GM19240 (cell line): ENCODE data around the gene CENPU.

Source experiments
- DNase-seq: peaks from one replicate; pipeline ENCODE4 v3.0.0; 2011; ENCODE audit warnings: low spot score; ENCODE audit not compliant: insufficient read length

Gene CENPU

DNA sequence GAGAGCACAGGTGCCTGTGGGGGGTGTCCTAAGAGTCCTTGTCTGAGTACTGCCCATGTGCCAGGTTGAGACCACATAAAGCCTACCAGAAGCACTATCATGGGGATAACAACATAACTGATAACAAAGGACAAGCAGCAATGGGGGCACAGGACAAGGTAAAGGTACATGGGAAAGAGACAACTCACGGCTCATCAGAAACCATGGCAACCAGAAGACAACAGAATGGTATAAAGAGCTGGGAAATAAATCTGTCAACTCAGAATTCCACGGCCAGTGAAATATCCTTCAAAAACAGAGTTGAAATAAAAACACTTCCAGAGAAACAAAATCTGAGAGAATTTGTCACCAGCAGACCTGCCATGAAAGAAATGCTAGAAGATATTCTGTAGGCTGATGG is 20.0 kb downstream of the CENPU start:
- no peak for DNase-seq

DNA sequence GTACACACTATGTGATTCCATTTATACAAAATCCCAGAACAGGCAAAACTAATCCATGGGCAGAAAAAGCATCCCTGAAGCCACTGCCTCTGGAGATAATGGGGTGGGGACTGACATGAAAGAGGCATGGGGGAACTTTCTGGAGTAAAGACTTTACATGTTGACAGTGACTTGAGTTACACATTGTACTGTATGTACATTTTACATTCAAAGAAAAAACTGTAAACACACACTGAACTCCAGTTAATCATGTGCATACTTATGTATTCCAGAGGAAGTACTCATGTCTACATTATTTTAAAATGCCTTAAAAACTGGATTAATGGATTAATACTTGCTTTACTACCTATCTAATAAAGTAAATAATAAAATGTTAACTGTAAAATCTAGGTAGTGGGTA is 21.6 kb downstream of the CENPU start:
- no peak for DNase-seq

DNA sequence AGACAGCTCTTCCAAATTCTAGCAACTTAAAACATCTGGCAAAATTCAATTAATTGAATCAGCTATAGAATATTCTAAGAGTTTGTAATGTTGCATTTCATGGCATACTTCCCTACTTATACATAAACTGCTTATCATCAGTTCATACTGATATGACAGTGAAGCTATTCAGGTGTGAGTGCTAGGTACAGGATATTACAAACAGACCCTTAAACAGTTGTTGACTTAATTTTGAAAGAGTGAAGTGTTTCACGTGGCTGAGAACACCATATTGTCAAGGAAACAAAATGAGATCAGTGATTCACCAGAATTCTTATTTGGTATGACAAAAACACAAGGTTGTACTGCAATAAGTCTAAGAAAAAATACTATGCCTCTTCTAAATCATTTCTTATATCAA is 27.4 kb downstream of the CENPU start:
- DNase-seq = no peak

DNA sequence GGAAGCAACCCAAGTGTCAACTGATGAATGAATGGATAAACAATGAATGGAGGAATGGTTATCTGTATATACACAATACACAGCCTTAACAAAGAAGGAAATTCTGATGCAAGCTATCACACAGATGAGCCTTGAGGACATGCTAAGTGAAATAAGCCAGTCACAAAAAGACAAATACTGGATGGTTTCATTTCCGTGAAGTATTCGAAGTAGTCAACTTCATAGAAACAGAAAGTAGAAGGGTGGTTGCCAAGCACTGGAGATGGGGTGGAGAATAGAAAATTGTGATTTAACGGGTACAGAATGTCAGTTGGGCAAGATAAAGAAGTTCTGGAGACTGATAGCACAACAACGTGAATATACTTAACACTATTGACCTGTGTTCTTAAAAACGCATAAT is 28.2 kb downstream of the CENPU start:
- DNase-seq = no peak

DNA sequence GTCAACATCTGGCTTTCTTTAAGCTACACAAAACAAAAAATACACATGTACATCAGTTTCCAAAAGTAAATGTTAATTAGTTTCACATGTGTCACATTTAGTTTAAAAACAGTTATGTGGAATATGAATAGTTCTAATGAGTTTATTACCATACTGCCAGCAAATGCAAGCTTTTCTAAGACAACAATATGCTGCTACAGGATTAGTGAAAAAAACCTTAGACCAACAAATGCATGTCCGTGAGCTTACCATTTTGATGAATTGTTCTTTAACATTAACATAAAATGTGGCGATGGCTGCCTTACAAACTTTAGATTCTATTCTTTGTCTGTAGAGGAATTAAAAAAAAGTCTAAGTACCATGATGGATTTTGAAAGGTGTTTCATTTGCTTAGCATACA is 31.8 kb downstream of the CENPU start:
- no peak for DNase-seq

DNA sequence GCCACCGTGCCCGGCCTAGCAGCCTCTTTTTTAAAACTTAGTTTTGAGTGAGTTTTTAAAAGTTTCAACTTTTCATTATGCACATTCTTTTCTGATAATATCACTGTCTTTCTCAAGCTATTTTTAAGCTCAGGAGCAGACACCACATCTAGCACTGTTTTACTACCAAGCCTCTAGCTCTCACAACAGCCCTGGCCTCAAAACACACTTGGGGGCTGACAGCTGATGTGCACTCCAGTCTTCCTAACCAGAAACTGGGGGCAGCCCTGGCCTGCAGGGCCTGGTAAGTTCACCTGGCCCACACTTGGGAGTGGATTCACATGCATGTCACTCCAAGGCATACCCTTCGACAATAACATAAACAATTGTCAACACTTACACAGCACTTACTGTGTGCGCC is 34.0 kb downstream of the CENPU start:
- DNase-seq = no peak

DNA sequence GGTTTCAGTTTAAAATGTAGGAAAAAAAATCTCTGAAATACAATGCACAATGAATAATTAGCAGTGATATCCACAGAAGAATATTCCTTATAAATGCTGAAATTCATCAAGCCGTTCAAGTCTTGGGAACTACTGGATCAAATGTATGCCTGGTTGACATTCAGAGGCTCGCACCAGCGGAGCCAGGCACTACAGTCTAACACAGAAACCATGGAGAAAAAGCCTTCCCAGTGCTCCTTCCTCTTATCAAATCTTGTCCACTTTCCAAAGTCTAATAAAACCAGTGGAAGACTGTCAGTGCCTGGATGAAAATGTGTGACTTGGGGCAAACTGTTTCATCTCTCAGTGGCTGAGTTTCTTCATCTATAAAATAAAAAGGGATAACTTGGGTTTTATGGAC is 35.9 kb downstream of the CENPU start:
- no peak for DNase-seq

DNA sequence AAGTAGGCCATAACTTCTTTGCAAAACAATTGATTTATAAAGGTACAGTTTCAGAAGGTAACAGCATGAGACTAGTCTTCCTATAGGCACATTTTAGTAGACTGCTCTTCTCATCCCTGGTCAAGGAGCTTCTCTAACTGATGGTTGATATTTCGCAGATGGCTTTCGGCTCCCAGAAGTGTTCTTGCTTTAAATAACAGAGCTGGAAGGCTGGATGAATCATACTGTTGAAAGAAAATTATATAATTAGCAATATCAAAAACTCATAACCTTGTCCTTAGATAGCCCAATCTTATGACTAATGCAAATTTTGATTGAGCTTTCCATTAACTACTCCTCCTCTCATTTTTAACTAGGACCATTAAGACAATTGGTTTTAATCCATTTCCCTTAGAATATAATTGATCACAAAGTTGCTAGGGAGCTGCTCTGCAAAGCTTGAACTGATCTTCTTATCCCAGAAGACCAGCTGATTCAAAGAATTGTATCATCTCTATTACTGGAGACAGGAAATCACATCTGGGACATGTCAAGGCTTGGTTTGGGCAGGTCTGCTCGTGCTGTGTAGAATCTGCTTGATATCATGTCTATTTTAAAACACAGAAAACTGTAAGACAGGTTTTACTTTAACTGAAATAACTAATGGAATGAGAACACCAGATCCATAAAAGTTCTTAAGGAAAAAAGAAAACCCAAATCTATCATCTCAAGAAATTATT is 38.6 kb downstream of the CENPU start:
- DNase-seq = no peak

DNA sequence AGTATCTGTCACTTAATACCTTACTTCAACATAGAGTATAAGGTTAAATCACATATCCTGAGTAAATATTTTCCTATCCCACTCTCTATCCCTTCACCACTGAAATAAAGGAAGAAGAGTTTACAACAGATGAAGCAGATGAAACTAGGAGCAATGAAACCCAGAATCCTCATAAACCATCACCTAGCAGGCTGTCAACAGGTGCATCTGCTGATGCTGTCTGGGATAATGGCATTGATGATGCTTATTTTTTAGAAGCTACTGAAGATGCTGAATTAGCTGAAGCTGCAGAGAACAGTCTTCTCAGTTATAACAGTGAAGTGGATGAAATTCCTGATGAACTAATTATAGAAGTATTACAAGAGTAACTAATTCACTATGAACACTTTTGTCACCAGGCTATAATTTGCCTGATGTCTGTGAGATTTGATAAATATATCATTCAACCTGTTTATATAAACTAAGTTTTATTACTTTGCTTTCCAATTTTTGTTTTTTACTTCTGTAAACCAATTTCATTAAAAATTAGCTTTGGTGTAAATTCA is 39.4 kb downstream of the CENPU start:
- no peak for DNase-seq

DNA sequence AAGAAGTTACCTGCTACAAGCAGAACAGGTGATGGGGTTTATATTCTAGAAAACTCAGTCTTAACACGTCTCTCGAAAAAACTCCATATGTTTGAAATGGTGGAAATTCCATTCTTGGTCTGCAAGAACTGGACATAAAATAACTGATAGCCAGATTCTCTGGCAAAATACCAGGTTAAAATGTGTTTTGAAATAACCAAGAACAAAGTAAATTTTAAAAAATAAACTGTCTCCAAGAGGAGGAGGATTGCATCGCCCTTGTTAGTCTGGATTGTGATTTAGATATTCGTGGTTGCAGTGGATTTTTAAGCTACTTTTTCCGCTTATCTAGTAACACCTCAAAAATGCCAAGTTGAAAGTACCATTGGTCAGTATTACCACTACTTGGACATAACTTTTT is 40.8 kb downstream of the CENPU start:
- no peak for DNase-seq

DNA sequence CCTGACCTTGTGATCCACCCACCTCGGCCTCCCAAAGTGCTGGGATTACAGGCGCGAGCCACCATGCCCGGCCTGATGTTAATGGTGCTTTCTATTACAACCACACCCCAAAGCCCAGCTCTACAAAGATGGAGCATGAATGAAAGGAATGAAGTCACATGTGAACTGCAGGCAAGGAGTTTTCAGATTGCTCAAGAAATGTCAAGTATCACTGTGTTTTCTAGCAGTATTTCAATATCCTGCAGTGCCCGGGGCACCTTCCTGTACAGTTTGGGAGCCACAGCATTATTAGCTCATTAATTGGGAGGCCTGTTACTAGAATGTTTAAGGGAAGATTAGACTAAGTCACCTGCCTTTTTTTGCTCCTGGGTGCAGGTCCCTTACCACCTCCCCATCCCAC is 44.2 kb downstream of the CENPU start:
- no peak for DNase-seq

DNA sequence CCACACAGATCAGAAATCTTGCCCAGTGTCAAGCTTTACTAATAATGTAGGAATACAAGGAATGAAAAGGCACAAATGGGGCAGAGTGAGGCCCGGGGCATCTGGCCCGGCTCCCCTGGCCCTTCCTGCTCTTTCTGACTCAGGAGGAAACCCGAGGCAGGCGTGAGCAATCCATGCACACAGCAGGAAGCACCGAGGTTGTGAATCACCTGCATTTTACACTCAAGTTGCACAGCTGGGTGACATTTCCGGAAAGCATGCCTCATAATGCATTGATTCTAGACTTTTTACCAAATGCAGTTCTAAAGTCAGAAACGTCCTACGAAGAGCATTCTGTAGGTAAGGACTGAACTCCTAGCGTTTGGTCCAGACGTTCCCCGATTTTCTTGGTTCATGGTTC is 45.4 kb downstream of the CENPU start:
- no peak for DNase-seq

DNA sequence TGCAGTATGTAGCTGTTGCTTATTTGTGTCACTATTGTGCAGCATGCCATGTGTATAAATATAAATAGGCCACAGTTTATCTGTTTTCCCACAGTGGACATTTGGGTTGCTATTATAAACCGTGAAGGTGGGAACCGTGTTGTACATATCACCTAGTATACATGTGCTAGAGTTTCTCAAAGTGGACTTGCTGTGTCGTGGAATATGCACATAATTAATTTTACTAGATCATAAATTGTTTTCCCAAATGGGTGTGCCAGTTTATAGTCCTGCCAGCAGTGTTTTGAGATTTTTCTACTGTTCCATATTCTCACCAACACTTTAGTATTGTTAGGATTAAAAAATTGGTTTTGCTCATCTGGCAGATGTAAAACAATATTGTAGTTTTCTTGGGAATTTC is 45.9 kb downstream of the CENPU start:
- no peak for DNase-seq

DNA sequence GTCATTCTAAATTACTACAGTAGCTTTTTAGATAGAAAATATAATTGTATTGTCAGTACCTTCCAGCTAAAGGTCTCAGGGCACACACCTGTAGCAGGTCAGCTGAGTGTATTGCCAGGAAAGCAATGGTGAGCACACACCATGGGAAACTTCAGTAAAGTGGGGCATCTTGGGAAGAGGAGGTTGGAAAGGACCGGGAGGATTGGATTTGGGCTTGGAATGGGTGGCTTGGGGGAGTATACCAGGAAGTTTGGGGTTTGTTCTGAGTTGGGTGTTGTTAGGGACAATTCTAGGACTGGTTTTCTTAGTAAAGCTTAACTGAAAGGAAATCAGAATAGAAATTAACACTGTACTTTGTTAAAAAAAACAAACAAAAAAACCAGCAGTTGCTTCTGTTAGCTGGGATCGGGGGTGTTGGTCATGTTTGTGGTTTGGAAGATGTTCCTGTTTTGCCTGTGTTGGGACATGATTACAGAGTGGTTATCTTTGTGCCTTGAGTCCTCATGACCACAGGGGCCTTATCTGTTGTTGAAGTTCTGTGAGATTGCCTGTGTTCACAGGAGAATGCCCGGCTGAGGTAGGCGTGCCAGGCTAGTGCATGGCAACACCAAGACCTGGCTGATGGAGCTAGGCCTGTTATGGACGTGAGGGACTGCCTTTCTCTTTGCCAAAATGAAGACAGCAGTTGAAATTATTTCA is 49.3 kb downstream of the CENPU start:
- DNase-seq = no peak

DNA sequence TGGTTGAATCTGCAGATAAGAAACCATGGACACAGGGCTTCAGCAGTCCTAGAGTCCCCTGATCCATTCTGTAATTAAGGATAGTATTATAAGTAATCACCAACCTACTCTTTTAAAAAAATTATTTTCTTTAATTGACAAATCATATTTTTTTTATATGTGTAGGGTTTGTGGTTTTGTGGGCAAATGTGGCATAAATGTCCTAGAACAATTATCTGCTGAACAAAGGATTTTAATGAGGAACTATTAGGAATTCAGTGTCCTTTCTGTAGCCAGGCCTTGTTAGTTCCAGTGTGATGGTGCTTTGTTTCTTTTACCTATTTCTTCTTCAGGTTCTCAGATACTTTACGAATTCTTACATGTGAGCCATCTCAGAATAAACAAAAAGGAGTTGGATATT is 52.0 kb downstream of the CENPU start:
- DNase-seq = no peak

DNA sequence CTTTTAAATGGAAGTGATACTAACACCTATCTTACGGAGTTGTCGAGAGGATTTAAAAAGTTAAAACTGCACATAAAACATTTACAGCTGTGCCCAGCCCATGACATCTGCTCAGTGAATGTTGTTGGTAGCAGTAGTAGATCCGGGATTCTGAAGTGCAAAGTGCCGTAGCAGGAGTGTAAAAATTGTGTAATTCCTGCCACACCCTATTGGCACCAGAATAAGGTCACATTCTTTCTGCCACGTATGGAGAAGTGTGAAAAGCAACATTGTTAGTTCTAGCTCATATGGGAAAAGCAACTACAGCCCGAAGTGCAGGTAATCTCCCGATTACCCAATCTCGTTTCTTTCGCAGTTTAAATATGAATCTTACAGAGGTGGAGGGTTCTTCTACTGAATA is 53.2 kb downstream of the CENPU start:
- no peak for DNase-seq

DNA sequence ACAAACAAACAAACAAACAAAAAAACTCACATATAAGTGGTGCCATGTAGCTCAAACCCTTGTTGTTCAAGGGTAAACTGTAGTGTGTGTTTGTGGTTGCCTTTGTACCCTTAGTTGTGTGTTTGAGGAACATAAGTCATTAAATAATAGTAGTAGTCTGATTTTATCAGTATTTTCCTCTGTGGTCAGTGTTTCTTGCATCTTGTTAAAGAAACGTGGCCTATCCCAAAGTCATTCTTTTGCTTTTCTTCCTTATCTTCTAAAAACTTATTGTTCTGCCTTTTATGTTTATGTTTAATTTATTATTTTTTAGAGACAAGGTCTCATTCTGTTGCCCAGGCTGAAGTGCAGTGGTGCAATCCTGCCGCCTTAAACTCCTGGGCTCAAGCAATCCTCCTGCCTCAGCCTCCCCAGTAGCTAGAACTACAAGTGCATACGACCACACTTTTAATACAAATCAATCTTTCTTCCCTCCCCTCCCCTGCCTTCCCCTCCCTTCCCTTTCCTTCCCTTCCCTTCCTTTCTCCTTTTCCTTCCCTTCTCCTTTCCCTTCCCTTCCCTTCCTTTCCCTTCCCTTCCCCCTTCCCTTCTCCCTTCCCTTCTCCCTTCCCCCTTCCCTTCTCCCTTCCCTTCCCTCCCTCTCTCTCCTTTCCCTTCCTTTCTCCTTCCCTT is 57.9 kb downstream of the CENPU start:
- DNase-seq = no peak

DNA sequence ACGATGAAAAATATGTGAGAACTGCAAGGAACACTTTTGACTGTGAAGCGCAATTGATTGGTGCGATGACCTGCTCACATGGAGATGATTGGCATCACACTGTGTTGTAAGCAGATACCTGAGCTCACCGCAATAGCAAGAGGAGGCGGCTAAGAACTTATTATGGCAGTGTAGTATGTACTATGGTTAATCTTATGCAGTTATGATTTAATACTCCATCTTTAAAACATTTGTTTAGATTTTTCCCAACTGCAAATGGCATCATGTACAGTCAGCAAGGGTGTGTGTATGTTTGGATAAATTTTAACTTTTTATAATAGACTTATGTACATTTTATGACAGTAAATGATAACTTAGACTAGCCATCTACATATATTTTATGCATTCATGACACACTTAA is 58.9 kb downstream of the CENPU start:
- no peak for DNase-seq

DNA sequence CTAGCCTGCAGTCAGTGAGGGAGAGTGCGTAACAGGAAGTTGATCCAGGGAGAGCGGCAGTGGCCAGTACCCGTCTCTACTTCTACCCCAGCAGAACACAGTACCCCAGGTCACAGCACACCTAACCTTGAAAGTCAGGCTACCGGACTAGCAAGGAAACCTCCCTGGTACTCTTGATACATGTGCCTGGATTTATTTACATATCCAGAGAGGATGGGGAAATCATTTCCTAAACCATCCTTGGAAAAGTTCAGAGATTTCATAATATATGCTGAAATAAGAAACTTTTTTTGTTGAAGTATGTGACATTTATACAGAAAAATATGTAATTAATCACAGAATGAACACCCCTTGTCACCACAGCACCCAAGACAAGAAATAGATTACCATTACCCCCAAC is 59.9 kb downstream of the CENPU start:
- DNase-seq = no peak

DNA sequence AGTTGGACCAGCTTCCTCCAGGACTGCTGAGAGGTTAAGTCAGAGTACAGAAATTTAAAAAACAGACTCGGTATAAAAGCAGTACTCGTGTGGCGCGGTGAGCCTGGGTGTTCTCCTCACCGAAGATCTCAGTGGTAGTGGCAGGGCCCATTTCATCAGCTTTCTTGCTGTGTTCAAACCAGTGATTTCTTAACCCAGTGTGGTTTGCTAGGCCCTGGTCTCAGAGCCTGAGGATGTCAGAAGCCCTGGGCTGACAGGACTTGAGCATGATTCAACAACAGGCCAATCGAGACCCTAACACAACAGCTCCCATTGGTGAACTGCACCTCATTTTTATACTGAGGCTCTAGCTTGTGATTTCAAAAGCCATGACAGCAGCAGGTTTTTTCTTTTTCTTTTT is 61.2 kb downstream of the CENPU start:
- DNase-seq = no peak

DNA sequence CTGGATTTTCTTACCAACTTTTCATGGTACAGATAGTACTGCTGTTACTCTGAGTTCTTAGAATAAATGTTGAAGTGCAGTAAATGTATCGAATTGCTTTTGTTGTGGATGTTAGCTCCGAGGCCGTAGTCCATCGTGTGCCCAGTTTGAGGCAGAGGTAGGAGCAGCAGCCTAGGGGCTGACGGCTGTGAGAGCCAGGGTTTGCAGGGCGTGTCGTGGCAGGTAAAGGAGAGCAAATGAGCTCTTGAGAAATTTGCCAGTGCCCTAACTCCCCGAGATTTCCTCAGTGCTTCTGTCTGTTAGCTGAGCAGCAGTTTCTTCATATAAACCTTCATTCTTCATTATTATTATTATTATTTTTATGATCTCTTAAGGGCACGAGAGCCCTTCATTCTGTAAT is 62.8 kb downstream of the CENPU start:
- no peak for DNase-seq

DNA sequence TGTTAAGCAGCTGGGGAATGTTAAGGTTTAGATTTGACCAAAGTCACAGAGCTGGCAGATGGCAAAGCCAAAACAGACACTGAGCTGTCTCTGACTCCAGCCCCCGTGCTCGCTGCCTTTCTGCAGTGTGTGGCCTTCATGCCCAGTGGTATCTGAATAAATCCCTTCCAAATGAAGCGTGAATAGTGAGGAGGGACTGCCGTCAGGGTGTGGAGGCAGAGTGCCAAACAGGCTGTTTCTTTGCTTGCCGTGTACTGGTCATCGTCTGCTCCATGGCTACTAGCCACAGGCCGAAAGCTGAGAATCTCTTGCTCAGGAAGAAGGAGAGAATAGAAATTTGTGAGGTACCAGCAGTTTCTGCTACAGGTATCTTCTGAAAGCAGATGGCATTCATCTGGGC is 64.6 kb downstream of the CENPU start:
- DNase-seq = no peak
